ENCODE data around the gene CRTC3. TPM values are rescaled to one million over a fixed set of nuclear protein-coding genes. Genes with fewer than 3 reads are reported as not detected.

Gene CRTC3
- total and polyA plus RNA-seq, 2 of the 13 experiments (the other 11 are each of a cell fraction or from before 2014, with no cell fraction given) = 8.4 to 11.8 TPM

DNA sequence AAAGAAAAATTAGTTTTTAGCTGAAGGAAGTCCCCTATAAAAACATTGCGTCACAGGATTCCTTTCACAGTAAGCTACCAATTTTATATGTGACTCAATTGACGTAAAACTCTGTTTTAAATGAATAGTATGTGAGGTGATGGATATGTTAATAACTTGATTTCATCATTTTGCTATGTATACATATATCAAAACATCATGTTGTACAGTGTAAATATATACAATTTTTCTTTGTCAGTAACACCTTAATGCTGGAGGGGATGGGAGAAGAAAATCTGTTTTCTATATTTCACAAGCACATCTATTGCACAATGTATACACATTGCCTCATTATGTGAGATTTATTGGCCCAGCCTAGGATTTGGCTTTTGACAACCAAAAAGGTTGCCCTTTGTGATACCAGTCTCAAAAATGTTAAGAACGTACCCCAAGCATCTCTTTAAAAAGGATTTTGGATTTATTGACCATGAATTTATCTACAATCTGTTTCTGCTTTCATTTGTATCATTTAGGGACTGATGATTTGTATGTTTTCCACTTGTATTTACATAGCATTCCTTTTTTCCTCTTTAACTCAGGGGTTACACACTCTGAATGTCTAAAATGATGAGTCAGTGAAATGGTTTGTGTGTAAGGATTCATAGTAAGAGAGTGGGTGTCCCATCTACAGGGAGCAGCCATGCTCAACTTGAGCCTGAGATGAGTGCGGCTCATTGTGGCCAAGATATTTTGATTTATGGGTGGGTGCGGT lies 62.6 kb downstream of the CRTC3 start:
- TF ChIP-seq GATAD2A (CRISPR knock-in tag; IDR thresholded peaks at IDR 0.05) (peak; percentile 44; the same call in 1 of the 2 replicates), SUZ12 (IDR thresholded peaks at IDR 0.05; ENCODE audit: low read depth, low read length) (no peak), FOXP1 (IDR thresholded peaks at IDR 0.05) (no peak), FOXP1 (CRISPR knock-in tag; IDR thresholded peaks at IDR 0.05) (0 out of 2 replicates have a peak, but pooled peaks have one; percentile 21), ZNF496 (CRISPR knock-in tag; IDR thresholded peaks at IDR 0.05; ENCODE audit: insufficient replicate concordance) (no peak), CEBPB (IDR thresholded peaks at IDR 0.05; ENCODE audit: borderline replicate concordance, low read depth, low read length) (peak; percentile 95), MAFF (IDR thresholded peaks at IDR 0.05; ENCODE audit: low read depth, low read length) (peak; percentile 90), MAFK (conservative IDR thresholded peaks at IDR 0.05 in 1 of 2, IDR thresholded peaks at IDR 0.05 in 1 of 2; ENCODE audit: low read length in 2 of 2) (peak; percentile 95 to 97), ZNF350 (CRISPR knock-in tag; IDR thresholded peaks at IDR 0.05; ENCODE audit: borderline replicate concordance, low read depth) (no peak), CEBPG (CRISPR knock-in tag; IDR thresholded peaks at IDR 0.05) (peak; percentile 80)
- TF ChIP-seq, protein P1, sequence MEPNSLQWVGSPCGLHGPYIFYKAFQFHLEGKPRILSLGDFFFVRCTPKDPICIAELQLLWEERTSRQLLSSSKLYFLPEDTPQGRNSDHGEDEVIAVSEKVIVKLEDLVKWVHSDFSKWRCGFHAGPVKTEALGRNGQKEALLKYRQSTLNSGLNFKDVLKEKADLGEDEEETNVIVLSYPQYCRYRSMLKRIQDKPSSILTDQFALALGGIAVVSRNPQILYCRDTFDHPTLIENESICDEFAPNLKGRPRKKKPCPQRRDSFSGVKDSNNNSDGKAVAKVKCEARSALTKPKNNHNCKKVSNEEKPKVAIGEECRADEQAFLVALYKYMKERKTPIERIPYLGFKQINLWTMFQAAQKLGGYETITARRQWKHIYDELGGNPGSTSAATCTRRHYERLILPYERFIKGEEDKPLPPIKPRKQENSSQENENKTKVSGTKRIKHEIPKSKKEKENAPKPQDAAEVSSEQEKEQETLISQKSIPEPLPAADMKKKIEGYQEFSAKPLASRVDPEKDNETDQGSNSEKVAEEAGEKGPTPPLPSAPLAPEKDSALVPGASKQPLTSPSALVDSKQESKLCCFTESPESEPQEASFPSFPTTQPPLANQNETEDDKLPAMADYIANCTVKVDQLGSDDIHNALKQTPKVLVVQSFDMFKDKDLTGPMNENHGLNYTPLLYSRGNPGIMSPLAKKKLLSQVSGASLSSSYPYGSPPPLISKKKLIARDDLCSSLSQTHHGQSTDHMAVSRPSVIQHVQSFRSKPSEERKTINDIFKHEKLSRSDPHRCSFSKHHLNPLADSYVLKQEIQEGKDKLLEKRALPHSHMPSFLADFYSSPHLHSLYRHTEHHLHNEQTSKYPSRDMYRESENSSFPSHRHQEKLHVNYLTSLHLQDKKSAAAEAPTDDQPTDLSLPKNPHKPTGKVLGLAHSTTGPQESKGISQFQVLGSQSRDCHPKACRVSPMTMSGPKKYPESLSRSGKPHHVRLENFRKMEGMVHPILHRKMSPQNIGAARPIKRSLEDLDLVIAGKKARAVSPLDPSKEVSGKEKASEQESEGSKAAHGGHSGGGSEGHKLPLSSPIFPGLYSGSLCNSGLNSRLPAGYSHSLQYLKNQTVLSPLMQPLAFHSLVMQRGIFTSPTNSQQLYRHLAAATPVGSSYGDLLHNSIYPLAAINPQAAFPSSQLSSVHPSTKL (CRISPR knock-in tag; IDR thresholded peaks at IDR 0.05) = 0 out of 2 replicates have a peak, but pooled peaks have one; percentile 21
- TF ChIP-seq, protein P2, sequence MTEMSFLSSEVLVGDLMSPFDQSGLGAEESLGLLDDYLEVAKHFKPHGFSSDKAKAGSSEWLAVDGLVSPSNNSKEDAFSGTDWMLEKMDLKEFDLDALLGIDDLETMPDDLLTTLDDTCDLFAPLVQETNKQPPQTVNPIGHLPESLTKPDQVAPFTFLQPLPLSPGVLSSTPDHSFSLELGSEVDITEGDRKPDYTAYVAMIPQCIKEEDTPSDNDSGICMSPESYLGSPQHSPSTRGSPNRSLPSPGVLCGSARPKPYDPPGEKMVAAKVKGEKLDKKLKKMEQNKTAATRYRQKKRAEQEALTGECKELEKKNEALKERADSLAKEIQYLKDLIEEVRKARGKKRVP (CRISPR knock-in tag; IDR thresholded peaks at IDR 0.05) = peak in 1 of 2 experiments; percentile 44; a peak in 2 of 4 replicates
- no TSS peak for BruUV-seq (replicated peaks)
- peaks cover 17% of the 10 kb centered on the region for H3K4me1 ChIP-seq (ENCODE audit: insufficient read depth, low read length)
- no peak overlapping the region for H3K9ac ChIP-seq (ENCODE audit: insufficient read depth, low read depth, low read length)
- H4K20me1 ChIP-seq (ENCODE audit: insufficient read depth, low read length) = no peaks in the 10 kb centered on the region
- peak; percentile 7 for DNase-seq (ENCODE audit: low spot score)
- FAIRE-seq = no peak
- in situ Hi-C loops (cut with HindIII; ENCODE audit: extremely low pct_ligation_motif_present, low pct_unique_long_range_greater_than_20kb) = no loop called here
- no peak overlapping the region for H2AFZ ChIP-seq (ENCODE audit: low read length)
- no peak overlapping the region for H3K4me3 ChIP-seq (replicated peaks in 1 of 3; ENCODE audit: insufficient read depth in 1 of 3, low read depth in 2 of 3, low read length in 3 of 3)
- H3K27ac ChIP-seq (ENCODE audit: extremely low read length, insufficient read depth, low read length) = no peak overlapping the region
- POLR2A ChIA-PET = no interaction called here
- 77% methylated on average over 5 of the region's 5 CpGs for WGBS (ENCODE audit: low lambda C conversion rate)
- no peaks in the 10 kb centered on the region for H3K9me3 ChIP-seq (ENCODE audit: low read length)
- no peak for ATAC-seq
- intact Hi-C loops (cut with micrococcal nuclease; ENCODE audit: unreplicated experiment) = no loop called here
- peaks cover 0 to 4% of the 10 kb centered on the region in 2 experiments; a peak in 1 of 5 replicates for H3K36me3 ChIP-seq (replicated peaks in 1 of 2; ENCODE audit: control insufficient read depth in 1 of 2, insufficient read depth in 2 of 2, low read length in 2 of 2)
- CTCF ChIA-PET (ENCODE audit: low intra/inter-chr PET ratio, low total read pairs) = no interaction called here
- no peak overlapping the region for H3K4me2 ChIP-seq (ENCODE audit: low read depth, low read length)
- no peaks in the 10 kb centered on the region for H3K27me3 ChIP-seq (ENCODE audit: control insufficient read depth in 1 of 2, insufficient read depth in 2 of 2, low read length in 2 of 2)
- H3K79me2 ChIP-seq (ENCODE audit: insufficient read depth, low read length) = no peaks in the 10 kb centered on the region
